HEK293 (cell line): ENCODE data around the gene GLTP.

Experiments
- CTCF ChIA-PET: fragments of 350-600 bp; formaldehyde crosslinking; extraction: SDS; loops from one replicate; lab custom pipeline; 2021; ENCODE audit warnings: antibody characterized with exemption; lab: Yijun Ruan, JAX
- POLR2A ChIA-PET: fragments of 300-600 bp; formaldehyde crosslinking; extraction: SDS; loops from one replicate; lab custom pipeline; 2020; ENCODE audit warnings: antibody characterized with exemption, inconsistent platforms; lab: Yijun Ruan, JAX
- H3K27ac ChIP-seq: fragments of 200-500 bp; sonication (Bioruptor generic); 2 replicates; pipeline ENCODE4 v1.5.1; 2014; ENCODE audit warnings: low read depth, low read length, control low read depth, inconsistent platforms; ENCODE audit errors: extremely low read depth
- H3K36me3 ChIP-seq, 2 experiments: fragments of 200-500 bp in 1 of 2; sonication (Bioruptor generic) in 1 of 2; 1 replicate in 1 of 2; 2 replicates in 1 of 2; pipeline ENCODE4 v1.5.1; 2014 to 2017; ENCODE audit warnings: inconsistent platforms in 2 of 2, low read length in 2 of 2; ENCODE audit not compliant: control insufficient read depth in 2 of 2, insufficient read depth in 1 of 2
- H3K4me1 ChIP-seq: fragments of 200-500 bp; sonication (Bioruptor generic); 2 replicates; pipeline ENCODE4 v1.5.1; 2014; ENCODE audit warnings: mild to moderate bottlenecking, low read length, inconsistent platforms; ENCODE audit not compliant: control insufficient read depth, insufficient read depth
- H3K4me3 ChIP-seq: 2 replicates; pipeline ENCODE4 v1.5.1; 2011; ENCODE audit warnings: low read depth, mild to moderate bottlenecking, control low read depth, low read length, moderate library complexity
- H3K9me3 ChIP-seq: fragments of 200-500 bp; sonication (Bioruptor generic); 2 replicates; pipeline ENCODE4 v1.5.1; 2014; ENCODE audit warnings: low read depth, low read length, inconsistent platforms; ENCODE audit not compliant: control insufficient read depth, insufficient read depth
- HIC1 ChIP-seq: fragments of 450-650 bp; formaldehyde crosslinking; IDR thresholded peaks from 2 replicates; pipeline ENCODE4 v1.5.1; 2016; ENCODE audit warnings: missing biosample characterization, missing genetic modification characterization
- HOXC10 ChIP-seq: sonication (generic); formaldehyde crosslinking; IDR thresholded peaks from 2 replicates; pipeline ENCODE4 v1.8.1; 2023; ENCODE audit warnings: mild to moderate bottlenecking, missing genetic modification reagents
- HOXD13 ChIP-seq: sonication (generic); formaldehyde crosslinking; IDR thresholded peaks from 2 replicates; pipeline ENCODE4 v1.8.0; 2022; ENCODE audit warnings: missing genetic modification reagents, borderline replicate concordance
- KLF16 ChIP-seq: fragments of 450-650 bp; formaldehyde crosslinking; IDR thresholded peaks from 2 replicates; pipeline ENCODE4 v1.5.1; 2017; ENCODE audit warnings: missing biosample characterization, missing genetic modification characterization
- KLF7 ChIP-seq: fragments of 450-650 bp; formaldehyde crosslinking; IDR thresholded peaks from 2 replicates; pipeline ENCODE4 v1.5.1; 2016; ENCODE audit warnings: missing biosample characterization, missing genetic modification characterization, borderline replicate concordance
- KLF9 ChIP-seq: fragments of 450-650 bp; formaldehyde crosslinking; IDR thresholded peaks from 2 replicates; pipeline ENCODE4 v1.5.1; 2016; ENCODE audit warnings: missing biosample characterization, missing genetic modification characterization, low read depth
- OVOL3 ChIP-seq: fragments of 450-650 bp; formaldehyde crosslinking; IDR thresholded peaks from 2 replicates; pipeline ENCODE4 v1.5.1; 2016; ENCODE audit warnings: missing biosample characterization, missing genetic modification characterization
- PRDM6 ChIP-seq: fragments of 450-650 bp; formaldehyde crosslinking; IDR thresholded peaks from 2 replicates; pipeline ENCODE4 v1.5.1; 2017; ENCODE audit warnings: missing biosample characterization, missing genetic modification characterization
- ZBTB26 ChIP-seq: fragments of 450-650 bp; formaldehyde crosslinking; optimal IDR thresholded peaks from 2 replicates; pipeline ENCODE3; 2016; ENCODE audit warnings: missing biosample characterization, mild to moderate bottlenecking, missing genetic modification characterization
- ZNF121 ChIP-seq: fragments of 450-650 bp; formaldehyde crosslinking; IDR thresholded peaks from 2 replicates; pipeline ENCODE4 v1.5.1; 2016; ENCODE audit warnings: missing biosample characterization, missing genetic modification characterization
- ZNF140 ChIP-seq: fragments of 450-650 bp; formaldehyde crosslinking; IDR thresholded peaks from 2 replicates; pipeline ENCODE4 v1.5.1; 2016; ENCODE audit warnings: missing biosample characterization, missing genetic modification characterization
- ZNF26 ChIP-seq: fragments of 450-650 bp; formaldehyde crosslinking; IDR thresholded peaks from 2 replicates; pipeline ENCODE4 v1.5.1; 2016; ENCODE audit warnings: missing biosample characterization, missing genetic modification characterization
- ZNF341 ChIP-seq: fragments of 450-650 bp; formaldehyde crosslinking; IDR thresholded peaks from 2 replicates; pipeline ENCODE4; 2016; ENCODE audit warnings: low read depth, missing biosample characterization, missing genetic modification characterization
- ZNF423 ChIP-seq: fragments of 450-650 bp; formaldehyde crosslinking; IDR thresholded peaks from 2 replicates; pipeline ENCODE4 v1.5.1; 2016; ENCODE audit warnings: missing biosample characterization, missing genetic modification characterization
- ZNF488 ChIP-seq: fragments of 450-650 bp; formaldehyde crosslinking; IDR thresholded peaks from 2 replicates; pipeline ENCODE4 v1.5.1; 2016; ENCODE audit warnings: missing biosample characterization, missing genetic modification characterization
- ZNF639 ChIP-seq: fragments of 450-650 bp; formaldehyde crosslinking; IDR thresholded peaks from 2 replicates; pipeline ENCODE4 v1.5.1; 2016; ENCODE audit warnings: missing biosample characterization, missing genetic modification characterization
- ZNF692 ChIP-seq: fragments of 450-650 bp; formaldehyde crosslinking; IDR thresholded peaks from 2 replicates; pipeline ENCODE4 v1.5.1; 2016; ENCODE audit warnings: missing biosample characterization, missing genetic modification characterization
- ZNF785 ChIP-seq: fragments of 450-650 bp; formaldehyde crosslinking; IDR thresholded peaks from 2 replicates; pipeline ENCODE4 v1.5.1; 2016; ENCODE audit warnings: missing biosample characterization, missing genetic modification characterization

GLTP gene

GRCh38 chr12:109916045-109916444 is 35.7 kb upstream of the GLTP start:
- ChIA-PET POLR2A (no interaction called here), CTCF (interaction anchor here (0.6 kb wide), 1 partner anchor 25 kb away, joined by 4 read pairs; no protein-coding TSS in a partner anchor)
- H3K27ac ChIP-seq, result no peak overlapping the region
- H3K36me3 ChIP-seq, result peaks cover 19 to 68% of the 10 kb centered on the region in 2 experiments
- no peaks in the 10 kb centered on the region for H3K9me3 ChIP-seq
- TF ChIP-seq ZNF423 (tag by site-specific recombination) (no peak), ZNF639 (tag by site-specific recombination) (no peak), ZNF121 (no peak), OVOL3 (tag by site-specific recombination) (no peak), ZNF488 (tag by site-specific recombination) (no peak), ZNF785 (tag by site-specific recombination) (no peak), HIC1 (no peak), HOXC10 (CRISPR knock-in tag) (no peak), ZNF140 (tag by site-specific recombination) (no peak), ZNF26 (tag by site-specific recombination) (no peak), ZBTB26 (tag by site-specific recombination) (no peak), HOXD13 (CRISPR knock-in tag) (no peak), ZNF692 (tag by site-specific recombination) (no peak), KLF9 (tag by site-specific recombination) (no peak), KLF16 (tag by site-specific recombination) (no peak), ZNF341 (tag by site-specific recombination) (no peak), PRDM6 (tag by site-specific recombination) (no peak), KLF7 (no peak)
- no peaks in the 10 kb centered on the region for H3K4me1 ChIP-seq
- no peak overlapping the region for H3K4me3 ChIP-seq
